ENCODE measurements around the gene CASP1. TPM values are rescaled to one million over a fixed set of nuclear protein-coding genes. Genes with fewer than 3 reads are reported as not detected.

CASP1 gene
- total RNA-seq, 2 donors from 2014 or later: 6.1 to 8.8 TPM

- Histone ChIP-seq H3K27ac (no peak overlapping the region), H3K36me3 (no peaks in the 10 kb centered on the region), H3K4me3 (no peak overlapping the region), H3K9me3 (no peaks in the 10 kb centered on the region), H3K27me3 (no peaks in the 10 kb centered on the region), H3K4me1 (no peaks in the 10 kb centered on the region)
- no peak for TF ChIP-seq CTCF (IDR thresholded peaks at IDR 0.05)
- DNase-seq (ENCODE audit: low spot score): no peak
Measured at GRCh38 chr11:105022527-105022926, 12.4 kb downstream of the CASP1 start.

- TF ChIP-seq CTCF (IDR thresholded peaks at IDR 0.05): no peak
- Histone ChIP-seq H3K27ac (no peak overlapping the region), H3K9me3 (no peaks in the 10 kb centered on the region), H3K27me3 (no peaks in the 10 kb centered on the region), H3K36me3 (no peaks in the 10 kb centered on the region), H3K4me3 (no peak overlapping the region), H3K4me1 (no peaks in the 10 kb centered on the region)
- DNase-seq (ENCODE audit: low spot score): no peak
Measured at GRCh38 chr11:105007463-105007862, 27.5 kb downstream of the CASP1 start.

- no peaks in the 10 kb centered on the region for H3K9me3 ChIP-seq
- no peaks in the 10 kb centered on the region for H3K4me1 ChIP-seq
- H3K4me3 ChIP-seq: no peak overlapping the region
- no peaks in the 10 kb centered on the region for H3K27me3 ChIP-seq
- TF ChIP-seq CTCF (IDR thresholded peaks at IDR 0.05): no peak
- no peak for DNase-seq (ENCODE audit: low spot score)
- no peaks in the 10 kb centered on the region for H3K36me3 ChIP-seq
- no peak overlapping the region for H3K27ac ChIP-seq
Measured at GRCh38 chr11:105005451-105005845, 29.5 kb downstream of the CASP1 start.

- Histone ChIP-seq H3K36me3 (no peaks in the 10 kb centered on the region), H3K9me3 (no peaks in the 10 kb centered on the region), H3K4me3 (no peak overlapping the region), H3K27ac (no peak overlapping the region), H3K27me3 (no peaks in the 10 kb centered on the region), H3K4me1 (no peaks in the 10 kb centered on the region)
- no peak for TF ChIP-seq CTCF (IDR thresholded peaks at IDR 0.05)
- DNase-seq (ENCODE audit: low spot score): no peak
Measured at GRCh38 chr11:105004021-105004420, 30.9 kb downstream of the CASP1 start.

GRCh38 chr11:105003151-105003550, 31.8 kb downstream of the CASP1 start:
- Histone ChIP-seq H3K4me1 (no peaks in the 10 kb centered on the region), H3K36me3 (no peaks in the 10 kb centered on the region), H3K27me3 (no peaks in the 10 kb centered on the region), H3K9me3 (no peaks in the 10 kb centered on the region), H3K27ac (no peak overlapping the region), H3K4me3 (no peak overlapping the region)
- DNase-seq (ENCODE audit: low spot score): no peak
- no peak for TF ChIP-seq CTCF (IDR thresholded peaks at IDR 0.05)

GRCh38 chr11:105000797-105001196, 34.1 kb downstream of the CASP1 start:
- Histone ChIP-seq H3K4me1 (no peaks in the 10 kb centered on the region), H3K36me3 (no peaks in the 10 kb centered on the region), H3K27ac (no peak overlapping the region), H3K4me3 (no peak overlapping the region), H3K9me3 (no peaks in the 10 kb centered on the region), H3K27me3 (no peaks in the 10 kb centered on the region)
- no peak for DNase-seq (ENCODE audit: low spot score)
- peak; percentile 14 to 56 for TF ChIP-seq CTCF (IDR thresholded peaks at IDR 0.05)
